HG03460 (cell line): ENCODE data around the gene TBL1Y.
"Not testable (repeated sequence)": the region's sequence is repeated elsewhere in the genome, so short reads cannot be mapped to it uniquely, and the experiment has no call there.

ENCODE experiments used
- ATAC-seq: cut with Tn5 transposase; IDR thresholded peaks from one replicate; pipeline ENCODE4 v1.9.1; 2021; ENCODE audit not compliant: unreplicated experiment

TBL1Y gene

DNA sequence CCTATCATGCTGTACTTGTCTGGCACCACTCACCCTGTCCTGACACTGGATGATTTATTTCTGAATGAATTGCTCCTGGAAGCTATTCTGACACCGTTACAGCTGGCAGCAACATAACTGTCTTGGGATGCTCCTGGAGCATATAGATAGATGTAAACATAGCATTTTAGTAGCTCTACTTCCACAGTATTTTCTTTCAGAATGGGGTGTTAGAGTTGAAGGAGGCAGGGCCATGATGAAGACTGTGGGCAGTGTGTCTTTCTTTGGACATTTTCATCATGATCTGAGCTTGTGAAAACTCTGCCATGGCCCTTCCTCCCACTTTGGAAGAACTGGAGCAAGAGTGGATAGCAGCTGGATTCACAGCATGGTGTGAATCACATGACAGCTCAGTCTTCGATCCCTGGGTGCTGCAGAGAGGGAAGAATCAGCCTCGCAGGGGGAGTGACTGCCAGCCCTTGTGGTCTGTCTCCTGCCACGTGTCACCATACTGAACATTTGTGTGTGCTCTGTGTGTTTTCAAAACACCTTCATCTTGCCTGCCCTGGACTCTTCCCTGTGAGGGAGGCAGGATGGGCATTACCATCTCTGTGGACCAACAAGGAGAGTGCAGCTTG, 61.9 kb downstream of the TBL1Y start:
- ATAC-seq, result no peak

DNA sequence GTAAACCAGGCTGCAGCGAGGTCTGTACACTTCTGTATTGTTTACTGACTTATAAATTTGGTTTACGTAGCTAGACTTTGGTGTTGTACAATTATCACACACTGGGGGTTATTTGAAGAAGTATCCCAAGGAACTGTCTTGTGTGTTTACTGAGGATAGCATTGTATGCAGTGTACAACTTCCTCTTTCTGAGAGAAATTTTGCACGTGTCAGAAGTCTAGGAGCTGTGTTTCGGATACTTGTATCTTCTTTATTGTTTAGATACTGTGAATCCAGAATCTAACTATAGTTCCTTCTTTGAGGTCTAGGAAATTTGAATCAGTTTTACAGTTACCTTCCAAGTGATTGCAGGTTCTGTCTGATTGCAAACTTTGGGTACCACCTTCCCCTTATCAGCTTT, 64.5 kb downstream of the TBL1Y start:
- ATAC-seq, result no peak

DNA sequence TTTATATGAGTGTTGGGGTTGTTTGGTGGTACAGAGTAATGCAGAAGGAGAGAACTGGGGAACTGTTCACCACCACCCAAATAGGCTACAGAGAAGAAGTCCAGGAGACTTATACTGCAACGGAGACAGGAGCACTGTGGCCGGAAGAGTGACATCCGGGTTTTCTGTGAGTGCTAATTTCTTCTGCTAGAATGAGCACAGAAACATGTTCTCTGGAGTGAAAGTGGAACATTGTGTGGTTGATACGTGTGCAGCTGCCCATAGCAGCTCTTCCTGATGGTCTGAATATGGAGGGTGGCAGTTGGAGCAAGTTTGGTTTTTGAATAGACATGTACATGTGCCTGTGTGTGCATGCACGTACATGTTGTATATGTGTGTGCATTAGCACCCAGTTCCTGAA, 67.3 kb downstream of the TBL1Y start:
- ATAC-seq, result no peak

DNA sequence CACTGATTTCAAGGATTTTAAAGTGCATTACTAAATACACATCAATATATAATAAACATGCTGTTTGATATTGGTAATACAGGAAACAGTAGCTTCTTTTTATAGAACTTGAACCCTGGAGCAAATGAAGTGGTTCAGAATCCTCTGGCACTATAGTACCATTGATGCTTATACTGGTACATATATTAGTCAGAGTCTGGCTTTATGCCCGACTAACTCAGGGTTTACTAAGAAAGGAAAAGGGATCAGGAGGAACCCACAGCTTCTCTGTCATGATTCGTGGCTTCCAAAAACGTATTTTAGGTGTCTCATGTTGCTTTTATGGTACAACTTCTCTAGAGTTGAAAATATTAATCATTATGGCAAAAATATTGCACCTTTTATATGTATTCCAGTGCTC, 72.7 kb downstream of the TBL1Y start:
- no peak for ATAC-seq

DNA sequence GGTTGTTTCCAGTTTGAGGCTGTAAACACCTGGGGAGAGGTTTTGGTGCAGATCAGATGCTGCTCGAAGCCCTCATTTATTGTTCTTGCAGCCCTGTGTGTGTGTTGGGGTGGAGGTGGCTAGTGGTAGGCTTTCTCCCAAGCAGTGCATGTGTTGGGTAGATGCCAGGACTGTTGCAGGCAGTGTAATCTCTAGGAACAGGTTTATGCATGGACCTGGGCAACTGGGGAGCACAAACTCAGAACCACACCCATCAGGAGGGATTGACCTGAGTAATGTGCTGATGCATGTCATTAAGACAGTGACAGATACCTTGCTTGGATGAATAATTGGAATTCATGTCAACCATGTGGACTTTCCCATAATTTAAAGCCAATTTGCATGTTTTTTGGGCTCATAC, 77.3 kb downstream of the TBL1Y start:
- ATAC-seq, result no peak

DNA sequence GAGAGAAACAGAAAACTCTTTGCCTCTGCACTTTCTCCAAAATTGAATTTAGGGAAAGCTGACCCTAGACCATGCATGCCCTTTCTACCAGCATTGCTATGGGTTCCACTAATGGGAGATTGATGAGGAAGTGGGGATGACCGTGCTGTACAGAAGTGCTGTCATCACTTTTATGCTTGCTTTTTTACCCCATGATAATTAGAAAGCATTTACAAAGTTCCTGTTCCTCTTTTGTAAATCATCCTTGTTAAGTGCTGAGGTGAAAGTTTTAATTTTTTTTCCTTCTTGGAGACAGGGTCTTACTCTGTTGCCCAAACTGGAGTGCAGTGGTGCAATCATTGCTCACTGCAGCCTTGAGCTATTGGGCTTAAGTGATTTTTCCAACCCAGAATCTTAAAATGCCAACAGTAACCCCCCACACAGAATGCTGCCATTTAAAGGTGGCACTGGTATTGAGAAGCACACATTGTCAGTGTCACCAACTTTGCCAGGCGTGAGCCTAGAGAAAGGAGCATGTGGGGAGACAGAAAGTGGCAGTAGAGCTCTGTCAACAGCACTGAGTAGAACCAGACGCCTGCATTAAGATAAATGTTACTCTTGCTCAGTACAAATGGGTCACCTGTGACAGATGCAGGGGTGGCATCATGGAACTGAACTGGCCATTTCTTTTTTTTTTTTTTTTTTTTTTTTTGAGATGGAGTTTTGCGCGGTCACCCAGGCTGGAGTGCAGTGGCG, 79.6 kb downstream of the TBL1Y start:
- ATAC-seq, result no peak

DNA sequence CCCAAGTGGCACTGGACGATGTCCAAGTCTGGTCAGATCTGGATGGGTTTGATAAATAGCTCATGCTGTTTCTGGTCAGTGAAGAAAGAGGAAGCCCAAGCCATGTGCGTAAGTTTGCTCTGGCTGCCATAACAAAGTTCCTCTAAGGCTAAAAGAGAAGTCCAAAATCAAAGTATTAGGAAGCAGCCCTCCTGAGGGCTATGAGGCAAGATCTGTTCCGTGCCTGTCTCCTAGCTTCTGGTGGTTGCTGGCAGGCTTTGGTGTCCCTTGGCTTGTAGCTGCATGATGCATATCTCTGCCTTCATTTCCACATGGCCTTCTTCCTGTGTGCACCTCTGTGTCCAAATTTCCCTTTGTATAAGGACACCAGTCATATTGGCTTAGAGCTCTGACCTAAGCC, 81.5 kb downstream of the TBL1Y start:
- ATAC-seq, result no peak

DNA sequence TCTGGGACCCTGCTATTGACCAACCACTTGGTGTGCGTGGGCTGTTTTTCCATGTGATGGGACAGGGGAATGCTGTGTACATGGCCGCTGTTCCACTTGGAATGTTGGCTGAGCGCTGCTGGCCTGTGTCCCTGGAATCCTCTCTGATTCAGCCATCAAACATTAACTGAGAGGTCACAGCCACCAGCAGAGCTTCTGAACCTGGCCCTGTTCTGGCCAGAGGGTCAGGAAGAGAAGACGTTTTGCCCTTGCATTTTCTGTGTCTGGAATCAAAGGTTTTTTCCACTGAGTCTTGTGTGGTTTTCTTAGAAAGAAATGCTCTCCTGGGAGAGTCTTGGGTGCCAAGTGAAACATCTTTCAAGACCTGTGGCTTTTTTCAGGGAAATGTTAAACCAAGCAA, 85.5 kb downstream of the TBL1Y start:
- no peak for ATAC-seq

DNA sequence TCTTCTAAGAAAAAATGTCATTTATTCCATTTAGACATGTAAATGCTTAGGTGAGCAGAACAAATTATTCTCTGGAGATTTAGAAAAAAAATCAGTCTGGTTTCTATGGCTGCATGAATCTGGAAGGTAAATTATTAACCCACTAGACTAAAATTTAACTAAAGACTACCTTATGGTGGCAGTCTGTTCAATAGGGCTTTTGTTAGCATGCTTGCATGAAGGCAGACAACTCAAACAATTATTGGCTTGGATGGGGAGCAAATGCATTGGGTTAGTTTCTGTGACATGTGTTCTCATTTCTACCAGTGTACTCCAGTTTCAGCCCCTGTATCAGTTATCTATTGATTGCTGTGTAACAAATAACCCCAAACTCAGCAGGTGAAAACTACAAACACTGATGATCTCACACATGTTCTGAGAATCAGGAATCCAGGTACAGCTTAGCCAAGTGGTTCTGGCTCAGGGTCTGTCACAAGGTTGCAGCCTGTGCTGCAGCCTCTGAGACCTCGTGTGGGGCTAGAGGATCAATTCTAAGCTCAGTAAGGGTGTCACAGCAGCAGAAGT, 87.1 kb downstream of the TBL1Y start:
- ATAC-seq, result no peak

DNA sequence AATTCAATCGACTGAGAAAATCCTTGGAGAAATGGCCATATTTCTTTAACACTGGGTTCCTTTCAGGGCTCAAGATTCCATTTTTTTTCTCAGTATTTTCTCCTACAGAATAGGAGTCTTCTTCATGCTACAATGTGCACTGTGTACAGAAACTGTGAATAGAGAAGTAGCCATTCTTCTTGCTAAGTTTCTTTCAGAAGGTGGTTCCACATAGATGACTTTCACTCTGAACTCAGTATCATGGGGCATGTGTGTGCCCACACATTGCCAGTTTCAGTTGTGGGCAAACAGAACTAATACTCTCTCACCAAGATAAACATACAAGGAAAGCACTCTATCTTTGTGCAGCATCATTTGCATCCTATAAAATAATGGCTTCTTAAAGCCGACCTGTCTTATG, 89.4 kb downstream of the TBL1Y start:
- no peak for ATAC-seq

DNA sequence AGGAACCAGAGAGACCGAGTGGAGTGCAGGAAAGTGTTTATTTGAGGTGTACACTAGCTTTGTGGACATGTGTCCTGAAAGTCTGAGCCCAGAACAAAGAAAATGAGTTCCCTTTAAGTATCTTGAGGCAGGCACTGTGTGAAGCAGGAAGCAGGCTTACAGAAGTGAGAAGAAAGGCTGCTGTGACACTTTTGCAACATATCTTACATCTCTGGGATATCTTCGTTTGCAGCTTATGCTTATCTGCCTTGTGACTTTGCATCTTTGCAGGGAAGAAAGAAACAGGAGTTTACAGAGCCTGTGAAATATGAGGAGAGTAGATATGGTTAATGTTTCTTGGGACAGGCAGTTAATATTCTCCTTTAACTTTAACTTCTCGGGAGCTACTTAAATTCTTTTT, 92.1 kb downstream of the TBL1Y start:
- ATAC-seq, result no peak

DNA sequence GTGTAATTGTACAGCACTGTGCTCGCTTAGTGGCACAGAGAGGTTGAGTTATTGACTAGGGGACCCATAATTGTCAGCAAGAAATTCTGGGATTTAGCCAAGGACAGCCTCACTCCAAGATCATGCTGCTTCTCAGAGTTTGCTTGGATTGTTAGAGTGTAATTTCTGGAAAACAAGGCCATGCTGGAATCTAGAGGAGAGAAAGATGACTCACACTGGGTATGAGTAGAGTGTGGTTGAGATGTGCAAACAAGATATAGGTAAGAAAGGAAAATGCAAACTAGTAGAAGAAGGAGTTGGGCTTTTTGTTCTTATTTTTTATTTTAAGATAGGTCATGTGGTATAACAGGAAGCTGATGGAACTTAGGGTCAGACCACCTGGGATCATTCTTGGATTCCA, 97.4 kb downstream of the TBL1Y start:
- ATAC-seq, result no peak

DNA sequence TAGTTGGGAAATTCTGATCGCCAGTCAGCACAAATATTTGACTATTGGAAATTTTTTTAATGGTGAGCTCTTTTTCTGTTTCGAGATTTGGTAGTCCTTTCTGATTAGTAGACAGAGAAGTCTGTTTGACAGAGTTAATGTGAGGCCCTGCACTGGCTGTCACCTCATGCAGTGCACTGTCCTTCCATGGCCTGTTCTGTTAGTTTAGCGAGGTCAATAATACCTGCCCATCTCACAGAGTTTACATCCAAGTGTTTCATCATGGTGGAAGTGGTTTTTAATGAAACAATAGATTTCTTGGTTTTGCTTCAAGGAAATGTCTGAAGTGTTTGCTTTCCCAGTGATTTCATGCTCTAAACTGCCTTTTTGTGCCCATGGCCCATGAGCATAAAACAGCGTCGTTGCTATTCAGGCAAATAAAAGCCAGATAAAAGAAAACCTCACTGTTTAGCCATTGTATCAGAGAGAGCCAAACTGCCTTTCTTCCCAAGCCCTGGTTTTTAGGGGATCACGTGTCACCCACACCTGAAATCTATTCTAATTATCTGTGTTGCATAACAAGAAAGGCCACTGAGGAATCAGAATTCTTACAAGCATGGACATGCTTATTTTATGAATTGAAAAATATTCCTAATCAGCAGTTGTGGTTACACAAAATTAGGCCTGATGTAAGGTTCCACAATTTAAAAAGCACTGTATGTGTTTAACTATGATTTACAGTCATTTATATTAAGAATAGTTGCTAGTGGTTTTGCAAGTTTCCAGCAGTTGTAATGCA, 98.3 kb downstream of the TBL1Y start:
- no peak for ATAC-seq

DNA sequence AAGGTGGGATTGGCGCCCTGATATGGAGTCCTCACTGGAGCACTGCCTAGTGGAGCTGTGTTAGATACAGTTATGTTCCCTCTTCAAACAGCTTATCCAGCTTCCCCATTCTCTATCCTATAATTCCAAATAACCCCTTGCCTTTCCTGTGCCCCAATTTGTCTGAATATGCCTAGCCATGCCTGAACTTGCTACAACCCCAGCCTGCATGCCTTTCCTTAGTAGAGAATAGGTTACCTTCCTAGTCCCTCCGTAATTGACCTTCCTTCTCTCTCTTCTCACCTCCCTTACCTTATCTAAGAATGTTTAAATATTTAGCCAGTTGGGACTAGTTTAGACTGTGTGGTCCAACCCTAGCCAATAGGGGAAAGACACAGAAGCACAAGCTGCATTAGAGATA, 102.6 kb downstream of the TBL1Y start:
- ATAC-seq, result no peak

DNA sequence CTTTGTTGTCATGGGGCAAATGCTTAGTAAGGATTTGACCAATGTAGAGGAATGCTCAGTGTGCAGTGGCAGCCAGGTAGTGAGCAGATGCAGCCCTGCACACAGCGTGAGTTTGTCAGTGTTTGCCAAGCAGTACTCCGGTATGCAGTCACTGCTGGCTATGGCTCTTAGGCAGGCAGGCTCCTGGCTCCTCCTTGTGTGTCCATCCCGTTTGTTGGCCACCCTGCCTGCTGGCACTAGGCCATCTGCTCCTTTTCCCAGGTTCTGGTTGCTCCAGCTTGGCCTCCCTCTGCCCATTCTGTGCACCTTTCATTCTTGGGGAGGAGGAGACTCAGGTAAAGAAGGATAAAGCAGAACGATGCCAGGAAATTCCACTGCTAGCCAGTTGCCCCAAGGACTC, 106.0 kb downstream of the TBL1Y start:
- no peak for ATAC-seq

DNA sequence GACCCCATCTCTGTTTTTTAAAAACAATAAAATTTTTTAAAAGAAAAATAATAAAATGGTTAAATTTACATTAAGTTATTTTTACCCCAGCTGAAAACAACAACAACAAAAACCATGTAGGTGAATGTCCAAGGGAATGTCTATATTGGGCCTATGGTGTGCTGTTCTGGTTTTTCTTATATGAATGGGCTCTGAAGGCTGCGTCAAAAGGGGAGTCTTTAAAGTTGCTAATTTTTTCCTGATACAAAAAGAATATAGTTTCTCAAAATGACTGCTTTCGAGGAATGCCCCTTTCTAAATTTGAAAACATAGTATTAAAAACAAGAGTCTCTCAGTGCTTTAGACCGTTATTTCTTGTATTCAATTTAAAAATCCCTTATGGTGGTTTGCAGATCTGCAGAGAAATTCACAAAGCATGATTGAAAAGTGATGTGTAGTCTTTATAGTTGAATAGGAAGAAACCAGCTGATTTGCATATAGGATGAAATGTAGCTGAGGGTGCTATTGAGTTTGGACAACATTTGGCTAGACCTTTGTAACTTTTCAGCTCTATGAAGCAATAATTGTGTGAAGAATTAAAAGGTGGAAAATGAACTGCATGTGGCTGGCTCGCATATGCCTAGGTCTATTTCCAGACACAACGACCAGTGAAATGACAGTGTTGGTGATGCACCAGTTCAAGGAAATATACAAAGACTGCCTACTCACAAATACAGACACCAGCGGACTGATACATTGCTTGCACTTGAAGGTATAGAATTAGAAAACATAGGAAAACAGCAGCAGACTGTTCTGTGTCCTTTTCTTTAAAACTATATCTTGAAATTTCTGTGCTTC, 107.0 kb downstream of the TBL1Y start:
- no peak for ATAC-seq

DNA sequence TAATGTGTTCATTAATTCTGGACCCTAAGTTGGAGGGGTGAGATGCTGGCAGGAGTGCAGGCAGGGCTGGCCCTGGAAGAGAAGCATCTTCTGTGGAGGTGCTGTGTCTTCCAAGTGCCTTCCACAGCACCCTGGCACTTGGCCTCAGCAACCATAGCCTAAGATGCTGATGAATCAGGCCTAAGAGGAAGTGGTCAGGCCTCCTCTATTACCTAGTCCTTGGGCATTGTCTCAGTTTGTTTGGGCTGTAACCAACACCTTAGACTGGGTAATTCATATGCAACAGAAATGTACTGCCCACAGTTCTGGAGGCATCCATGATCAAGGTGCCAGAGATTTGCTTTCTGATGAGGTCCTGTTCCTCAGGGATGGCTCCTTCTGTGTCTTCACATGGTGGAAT, 128.5 kb downstream of the TBL1Y start:
- ATAC-seq, result no peak

DNA sequence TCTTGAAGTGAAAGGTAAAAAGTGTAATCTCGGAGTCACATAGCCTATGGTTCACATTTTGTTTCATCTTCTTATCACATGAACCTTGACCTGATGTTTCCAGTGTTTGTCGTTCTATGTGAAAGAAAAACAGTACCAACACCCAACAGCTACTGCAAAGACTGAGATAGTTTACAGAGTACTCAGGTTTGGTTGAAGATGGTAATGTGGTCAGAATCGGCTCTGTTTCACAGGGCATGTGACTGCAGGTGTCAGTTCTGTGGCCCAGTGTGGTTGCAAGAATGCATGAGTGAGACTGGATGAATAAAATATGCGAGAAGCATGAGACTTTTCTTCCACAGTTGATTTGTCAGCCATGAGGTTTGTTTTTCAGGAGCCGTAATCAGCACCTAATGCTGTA, 130.2 kb downstream of the TBL1Y start:
- ATAC-seq, result no peak

DNA sequence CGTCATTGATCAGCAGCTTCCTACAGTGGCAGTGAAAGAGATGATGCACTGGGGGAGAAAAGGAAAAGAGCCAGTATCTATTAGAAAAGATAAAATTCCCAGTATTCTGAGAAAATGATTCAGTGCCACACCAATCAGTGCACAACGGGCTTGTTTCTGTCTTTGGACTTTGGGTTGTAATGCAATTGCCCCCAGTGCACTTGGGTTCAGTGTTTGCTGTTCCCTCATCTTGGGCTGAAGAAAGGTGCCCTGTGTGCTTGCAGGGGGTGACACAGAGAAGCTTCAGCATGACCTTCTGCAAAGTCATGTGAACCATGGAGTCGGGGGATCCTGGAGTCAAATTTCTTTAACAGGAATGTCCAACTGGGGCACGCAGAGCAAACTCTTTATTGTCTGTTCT, 131.5 kb downstream of the TBL1Y start:
- ATAC-seq, result no peak

DNA sequence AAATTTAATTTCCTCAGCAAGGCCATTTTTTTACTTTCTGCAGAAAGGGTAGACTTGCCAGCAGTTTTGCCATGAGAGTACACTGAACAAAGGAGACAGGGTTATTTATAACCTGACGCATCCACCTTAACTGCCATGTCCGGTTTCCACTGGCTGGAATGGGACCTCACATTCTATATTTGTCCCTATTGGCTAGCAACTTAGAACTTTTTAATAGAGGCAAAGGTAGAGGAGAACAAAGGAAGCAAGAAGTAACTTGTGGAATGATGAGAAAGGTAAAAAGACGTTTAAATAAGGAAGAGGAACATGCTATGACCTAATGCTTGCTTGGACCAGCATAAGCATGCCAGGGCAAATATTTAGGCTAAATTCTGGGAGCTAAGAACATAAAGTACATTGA, 142.0 kb downstream of the TBL1Y start:
- not testable (repeated sequence) for ATAC-seq

DNA sequence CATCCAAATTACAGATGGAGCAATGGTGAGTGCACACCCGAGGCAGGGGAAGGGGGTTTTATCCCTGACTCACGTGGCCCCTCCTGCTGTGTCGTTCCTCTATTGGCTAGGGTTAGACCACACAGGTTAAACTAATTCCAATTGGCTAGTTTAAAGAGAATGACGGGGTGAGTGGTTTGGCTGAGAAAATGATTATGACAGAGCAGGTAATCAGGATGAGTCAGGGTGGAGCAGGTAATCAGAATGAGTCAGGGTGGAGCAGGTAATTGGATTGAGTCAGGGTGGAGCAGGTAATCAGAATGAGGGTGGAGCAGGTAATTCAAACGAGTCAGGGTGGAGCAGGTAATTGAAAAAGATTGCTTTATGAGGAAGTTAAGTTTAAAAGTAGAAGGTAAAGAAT, 146.4 kb downstream of the TBL1Y start:
- ATAC-seq, result no peak
